ENCODE measurements around the gene RUNX3. TPM values are rescaled to one million over a fixed set of nuclear protein-coding genes. Genes with fewer than 3 reads are reported as not detected.

Gene RUNX3
- total RNA-seq, 1 experiment from 2014 or later, result 1.5 TPM

DNA sequence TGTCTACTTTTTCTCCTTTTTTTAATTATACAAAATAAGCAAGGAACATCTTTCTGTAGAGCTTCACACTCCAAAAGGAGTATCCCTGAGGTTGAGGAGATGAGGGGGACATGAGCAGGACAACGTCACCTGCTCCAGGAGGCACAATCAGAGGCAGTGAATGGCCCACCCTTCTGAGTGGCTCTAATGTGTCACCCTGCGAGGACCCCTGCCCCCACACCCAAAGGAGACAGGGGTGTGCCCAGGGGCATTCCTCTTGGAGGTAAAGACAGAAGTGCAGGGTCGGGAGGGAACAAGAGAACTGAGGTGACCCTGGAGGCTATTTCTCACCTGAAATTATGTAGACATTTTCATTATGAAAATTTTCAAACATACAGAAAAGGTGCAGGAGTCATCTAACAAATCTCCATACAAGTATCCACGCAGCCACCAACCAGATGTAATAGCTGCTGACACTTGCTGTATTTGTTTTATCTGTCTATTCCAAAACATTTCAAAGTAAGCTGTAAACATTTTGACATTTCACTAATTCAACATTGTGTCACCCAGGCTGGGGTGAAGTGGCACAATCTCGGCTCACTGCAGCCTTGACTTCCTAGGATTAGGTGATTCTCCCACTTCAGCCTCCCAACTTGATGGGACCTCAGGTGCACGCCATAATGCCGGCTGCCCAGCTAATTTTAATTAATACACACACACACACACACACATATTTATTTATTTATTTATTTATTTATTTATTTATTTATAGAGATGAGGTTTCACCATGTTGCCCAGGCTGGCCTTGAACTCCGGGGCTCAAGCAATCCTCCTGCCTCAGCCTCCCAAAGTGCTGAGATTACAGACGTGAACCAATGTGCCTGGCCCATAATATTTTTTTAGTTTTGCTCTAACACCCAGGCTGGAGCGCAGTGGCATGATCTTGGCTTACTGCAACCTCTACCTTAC is 70.7 kb downstream of the RUNX3 start:
- no peak for TF ChIP-seq HMGA2 (CRISPR knock-in tag; IDR thresholded peaks at IDR 0.05)
- TF ChIP-seq USF1 (CRISPR knock-in tag; IDR thresholded peaks at IDR 0.05), result no peak
- TF ChIP-seq ZNF219 (CRISPR knock-in tag; IDR thresholded peaks at IDR 0.05; ENCODE audit: borderline replicate concordance), result no peak
- no peak for TF ChIP-seq ESRRA (CRISPR knock-in tag; IDR thresholded peaks at IDR 0.05; ENCODE audit: borderline replicate concordance)
- TF ChIP-seq MXD4 (CRISPR knock-in tag; IDR thresholded peaks at IDR 0.05; ENCODE audit: borderline replicate concordance), result no peak
- no peak for TF ChIP-seq SMAD3 (CRISPR knock-in tag; IDR thresholded peaks at IDR 0.05; ENCODE audit: borderline replicate concordance)
- TF ChIP-seq, protein P1, sequence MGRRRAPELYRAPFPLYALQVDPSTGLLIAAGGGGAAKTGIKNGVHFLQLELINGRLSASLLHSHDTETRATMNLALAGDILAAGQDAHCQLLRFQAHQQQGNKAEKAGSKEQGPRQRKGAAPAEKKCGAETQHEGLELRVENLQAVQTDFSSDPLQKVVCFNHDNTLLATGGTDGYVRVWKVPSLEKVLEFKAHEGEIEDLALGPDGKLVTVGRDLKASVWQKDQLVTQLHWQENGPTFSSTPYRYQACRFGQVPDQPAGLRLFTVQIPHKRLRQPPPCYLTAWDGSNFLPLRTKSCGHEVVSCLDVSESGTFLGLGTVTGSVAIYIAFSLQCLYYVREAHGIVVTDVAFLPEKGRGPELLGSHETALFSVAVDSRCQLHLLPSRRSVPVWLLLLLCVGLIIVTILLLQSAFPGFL (CRISPR knock-in tag; IDR thresholded peaks at IDR 0.05; ENCODE audit: borderline replicate concordance), result no peak
- TF ChIP-seq, protein P2, sequence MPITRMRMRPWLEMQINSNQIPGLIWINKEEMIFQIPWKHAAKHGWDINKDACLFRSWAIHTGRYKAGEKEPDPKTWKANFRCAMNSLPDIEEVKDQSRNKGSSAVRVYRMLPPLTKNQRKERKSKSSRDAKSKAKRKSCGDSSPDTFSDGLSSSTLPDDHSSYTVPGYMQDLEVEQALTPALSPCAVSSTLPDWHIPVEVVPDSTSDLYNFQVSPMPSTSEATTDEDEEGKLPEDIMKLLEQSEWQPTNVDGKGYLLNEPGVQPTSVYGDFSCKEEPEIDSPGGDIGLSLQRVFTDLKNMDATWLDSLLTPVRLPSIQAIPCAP (CRISPR knock-in tag; IDR thresholded peaks at IDR 0.05), result no peak
- no peak for TF ChIP-seq ELF4 (CRISPR knock-in tag; IDR thresholded peaks at IDR 0.05; ENCODE audit: low read depth)
- DNase-seq (ENCODE audit: low spot score), result no peak
- H3K27ac Mint-ChIP-seq, result no peak overlapping the region
- ChIA-PET CTCF (interaction anchor here (0.7 to 4.2 kb wide), 2 partner anchors 50 to 170 kb away, joined by 3 to 18 read pairs; no protein-coding TSS in a partner anchor), POLR2A (no interaction called here)
- H3K36me3 Mint-ChIP-seq, result no peaks in the 10 kb centered on the region
- H3K4me1 Mint-ChIP-seq, result peaks cover 11% of the 10 kb centered on the region
- no peak overlapping the region for H3K4me3 Mint-ChIP-seq
- H3K9me3 Mint-ChIP-seq, result no peaks in the 10 kb centered on the region
- no peaks in the 10 kb centered on the region for H3K27me3 Mint-ChIP-seq (ENCODE audit: low read depth)
- ATAC-seq, result no peak

- POLR2A ChIA-PET, result no interaction called here
- Mint-ChIP-seq H3K9me3 (no peaks in the 10 kb centered on the region), H3K36me3 (no peaks in the 10 kb centered on the region), H3K27ac (no peak overlapping the region), H3K27me3 (ENCODE audit: low read depth) (no peaks in the 10 kb centered on the region), H3K4me3 (no peak overlapping the region), H3K4me1 (peaks cover 7% of the 10 kb centered on the region)
- TF ChIP-seq, protein P3, sequence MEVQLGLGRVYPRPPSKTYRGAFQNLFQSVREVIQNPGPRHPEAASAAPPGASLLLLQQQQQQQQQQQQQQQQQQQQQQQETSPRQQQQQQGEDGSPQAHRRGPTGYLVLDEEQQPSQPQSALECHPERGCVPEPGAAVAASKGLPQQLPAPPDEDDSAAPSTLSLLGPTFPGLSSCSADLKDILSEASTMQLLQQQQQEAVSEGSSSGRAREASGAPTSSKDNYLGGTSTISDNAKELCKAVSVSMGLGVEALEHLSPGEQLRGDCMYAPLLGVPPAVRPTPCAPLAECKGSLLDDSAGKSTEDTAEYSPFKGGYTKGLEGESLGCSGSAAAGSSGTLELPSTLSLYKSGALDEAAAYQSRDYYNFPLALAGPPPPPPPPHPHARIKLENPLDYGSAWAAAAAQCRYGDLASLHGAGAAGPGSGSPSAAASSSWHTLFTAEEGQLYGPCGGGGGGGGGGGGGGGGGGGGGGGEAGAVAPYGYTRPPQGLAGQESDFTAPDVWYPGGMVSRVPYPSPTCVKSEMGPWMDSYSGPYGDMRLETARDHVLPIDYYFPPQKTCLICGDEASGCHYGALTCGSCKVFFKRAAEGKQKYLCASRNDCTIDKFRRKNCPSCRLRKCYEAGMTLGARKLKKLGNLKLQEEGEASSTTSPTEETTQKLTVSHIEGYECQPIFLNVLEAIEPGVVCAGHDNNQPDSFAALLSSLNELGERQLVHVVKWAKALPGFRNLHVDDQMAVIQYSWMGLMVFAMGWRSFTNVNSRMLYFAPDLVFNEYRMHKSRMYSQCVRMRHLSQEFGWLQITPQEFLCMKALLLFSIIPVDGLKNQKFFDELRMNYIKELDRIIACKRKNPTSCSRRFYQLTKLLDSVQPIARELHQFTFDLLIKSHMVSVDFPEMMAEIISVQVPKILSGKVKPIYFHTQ (CRISPR knock-in tag; IDR thresholded peaks at IDR 0.05), result no peak
- TF ChIP-seq, protein P4, sequence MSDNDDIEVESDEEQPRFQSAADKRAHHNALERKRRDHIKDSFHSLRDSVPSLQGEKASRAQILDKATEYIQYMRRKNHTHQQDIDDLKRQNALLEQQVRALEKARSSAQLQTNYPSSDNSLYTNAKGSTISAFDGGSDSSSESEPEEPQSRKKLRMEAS (CRISPR knock-in tag; IDR thresholded peaks at IDR 0.05), result no peak
- TF ChIP-seq, protein P5, sequence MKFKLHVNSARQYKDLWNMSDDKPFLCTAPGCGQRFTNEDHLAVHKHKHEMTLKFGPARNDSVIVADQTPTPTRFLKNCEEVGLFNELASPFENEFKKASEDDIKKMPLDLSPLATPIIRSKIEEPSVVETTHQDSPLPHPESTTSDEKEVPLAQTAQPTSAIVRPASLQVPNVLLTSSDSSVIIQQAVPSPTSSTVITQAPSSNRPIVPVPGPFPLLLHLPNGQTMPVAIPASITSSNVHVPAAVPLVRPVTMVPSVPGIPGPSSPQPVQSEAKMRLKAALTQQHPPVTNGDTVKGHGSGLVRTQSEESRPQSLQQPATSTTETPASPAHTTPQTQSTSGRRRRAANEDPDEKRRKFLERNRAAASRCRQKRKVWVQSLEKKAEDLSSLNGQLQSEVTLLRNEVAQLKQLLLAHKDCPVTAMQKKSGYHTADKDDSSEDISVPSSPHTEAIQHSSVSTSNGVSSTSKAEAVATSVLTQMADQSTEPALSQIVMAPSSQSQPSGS (CRISPR knock-in tag; IDR thresholded peaks at IDR 0.05; ENCODE audit: borderline replicate concordance, low read depth), result no peak
- no peak for TF ChIP-seq KAT7 (CRISPR knock-in tag; IDR thresholded peaks at IDR 0.05; ENCODE audit: borderline replicate concordance)
- no peak for TF ChIP-seq ZNF423 (CRISPR knock-in tag; IDR thresholded peaks at IDR 0.05)
- TF ChIP-seq ZNF425 (CRISPR knock-in tag; conservative IDR thresholded peaks at IDR 0.05), result no peak
- TF ChIP-seq NR2C2 (CRISPR knock-in tag; IDR thresholded peaks at IDR 0.05), result no peak
- CTCF ChIA-PET, result interaction anchor here (0.8 to 1.0 kb wide), 6 partner anchors 11 to 265 kb away, joined by 3 to 6 read pairs (median 5); no protein-coding TSS in a partner anchor
- DNase-seq (ENCODE audit: low spot score) (no peak), ATAC-seq (no peak)
Observed at GRCh38 chr1:24858277-24858676, 71.8 kb downstream of the RUNX3 start.

Measured in WTC11 (cell line).